GM12874 (cell line): ENCODE measurements around the gene CETN3.

ENCODE experiments used
- CTCF ChIP-seq: IDR thresholded peaks from 2 replicates; pipeline ENCODE4 v1.5.1; 2011; ENCODE audit warnings: low read depth, mild to moderate bottlenecking, control low read depth, low read length, moderate library complexity; ENCODE audit not compliant: insufficient read depth

The CETN3 gene

GRCh38 chr5:90398726-90399125, 10.8 kb downstream of the CETN3 start:
- TF ChIP-seq CTCF = no peak

GRCh38 chr5:90395005-90395404, 14.6 kb downstream of the CETN3 start:
- TF ChIP-seq CTCF = no peak

GRCh38 chr5:90390928-90391327, 18.6 kb downstream of the CETN3 start:
- TF ChIP-seq CTCF = no peak

GRCh38 chr5:90390326-90390725, 19.2 kb downstream of the CETN3 start:
- no peak for TF ChIP-seq CTCF

GRCh38 chr5:90387508-90387907, 22.0 kb downstream of the CETN3 start:
- TF ChIP-seq CTCF = no peak

- peak; percentile 18; the same call in 1 of the 2 replicates for TF ChIP-seq CTCF
Observed at GRCh38 chr5:90386099-90386710, 23.4 kb downstream of the CETN3 start.

GRCh38 chr5:90384389-90384788, 25.2 kb downstream of the CETN3 start:
- no peak for TF ChIP-seq CTCF
